ENCODE results near the gene CAPZB.

GRCh38 chr1:19381261-19381660, 104.1 kb downstream of the CAPZB start:
- TF ChIP-seq CTCF (IDR thresholded peaks at IDR 0.05), result no peak
- TF ChIP-seq POLR2A (IDR thresholded peaks at IDR 0.05), result no peak

Data from breast epithelium (tissue), 3 donors.